GM21528 (cell line): ENCODE results near the gene IL10RA.

ENCODE experiments used
- ATAC-seq: cut with Tn5 transposase; IDR thresholded peaks from one replicate; pipeline ENCODE4 v1.9.1; 2021; ENCODE audit warnings: mild to moderate bottlenecking, moderate library complexity; ENCODE audit not compliant: unreplicated experiment, low FRiP score

The IL10RA gene

GRCh38 chr11:118004543-118005223 is 18.5 kb downstream of the IL10RA start:
- ATAC-seq, result no peak

DNA sequence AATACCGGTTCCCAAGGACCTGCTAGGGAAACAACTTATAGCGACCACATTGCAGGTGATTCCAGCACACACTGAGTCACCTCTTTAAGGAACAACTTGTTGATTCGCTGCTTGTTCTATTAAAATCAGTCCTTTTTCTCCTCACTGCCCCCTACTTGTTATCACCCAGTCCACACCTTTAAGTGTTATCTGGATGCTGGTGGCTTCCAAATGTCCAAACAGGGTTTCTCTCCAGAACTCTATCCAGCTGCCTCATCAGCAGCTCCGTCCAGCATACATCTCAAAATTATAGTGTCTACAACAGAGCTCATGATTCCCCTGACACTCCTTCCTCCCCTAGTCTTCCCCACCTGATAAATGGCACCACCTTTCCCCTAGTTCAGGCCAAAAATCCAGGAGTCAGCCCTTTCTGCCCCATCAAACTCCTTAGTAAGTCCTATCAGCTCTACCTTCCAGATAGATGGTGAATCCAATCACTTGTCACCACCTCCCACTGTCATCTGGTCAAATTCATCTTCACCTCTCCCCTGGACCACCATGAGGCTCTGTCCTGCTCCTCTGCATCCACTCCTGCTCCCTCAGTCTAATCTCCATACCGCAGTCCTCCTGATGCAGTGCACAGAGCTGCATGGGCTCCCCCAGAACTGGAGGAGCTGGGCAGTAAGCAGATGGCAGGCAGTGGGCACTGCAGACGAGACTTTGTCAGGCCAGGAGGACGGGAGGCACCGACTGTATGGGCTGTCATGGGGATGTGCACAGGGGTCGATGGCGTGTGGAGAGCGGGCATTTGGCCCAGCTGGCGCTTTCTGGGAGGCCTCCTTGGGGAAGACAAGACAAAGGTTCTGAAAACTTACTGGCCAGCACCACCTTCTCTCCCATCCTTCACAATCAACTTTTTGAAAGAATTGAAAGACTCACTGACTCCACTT is 19.3 kb downstream of the IL10RA start:
- ATAC-seq, result no peak

GRCh38 chr11:118006153-118006534 is 19.9 kb downstream of the IL10RA start:
- no peak for ATAC-seq

DNA sequence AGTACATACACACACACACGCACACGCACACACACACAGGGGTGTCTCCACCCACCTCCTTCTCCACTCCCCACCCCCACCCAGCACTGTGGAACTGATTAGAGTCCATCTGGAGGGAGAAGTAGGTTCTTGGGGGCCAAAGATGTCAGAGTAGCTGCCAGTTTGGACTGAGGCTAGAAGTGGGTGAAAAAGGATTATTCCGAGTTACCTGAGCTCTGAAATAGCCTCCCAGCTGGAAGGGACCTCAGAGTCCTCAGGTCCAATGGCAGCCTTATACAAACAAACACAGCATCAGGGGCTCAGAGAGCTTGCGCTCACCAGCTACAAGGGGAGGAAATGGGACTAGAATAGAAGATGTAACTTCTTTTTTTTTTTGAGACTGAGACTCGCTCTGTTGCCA is 20.8 kb downstream of the IL10RA start:
- ATAC-seq, result no peak

DNA sequence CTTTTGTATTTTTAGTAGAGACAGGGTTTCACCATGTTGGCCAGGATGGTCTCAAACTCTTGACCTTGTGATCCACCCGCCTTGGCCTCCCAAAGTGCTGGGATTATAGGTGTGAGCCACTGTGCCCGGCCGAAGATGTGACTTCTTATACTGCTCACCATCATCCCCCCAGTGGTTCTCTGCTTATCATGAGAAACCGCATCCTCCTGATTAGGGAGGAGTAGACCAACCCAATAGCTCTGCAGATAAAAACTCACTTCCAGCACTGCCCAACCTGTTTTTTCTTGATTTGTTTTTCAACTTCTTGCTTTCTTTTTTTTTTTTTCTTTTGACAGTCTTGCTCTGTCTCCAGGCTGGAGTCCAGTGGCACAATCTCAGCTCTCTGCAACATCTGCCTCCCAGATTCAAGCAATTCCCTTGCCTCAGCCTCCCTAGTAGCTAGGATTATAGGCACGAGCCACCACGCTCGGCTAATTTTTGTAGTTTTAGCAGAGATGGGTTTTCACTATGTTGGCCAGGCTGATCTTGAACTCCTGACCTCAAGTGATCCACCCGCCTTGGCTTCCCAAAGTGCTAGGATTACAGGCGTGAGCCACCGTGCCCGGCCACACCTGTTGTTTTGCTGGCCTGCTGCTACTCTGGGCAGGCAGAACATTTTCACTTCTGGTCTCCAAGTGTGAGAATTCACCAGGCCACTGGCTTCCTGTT is 21.5 kb downstream of the IL10RA start:
- ATAC-seq, result peak; percentile 41

DNA sequence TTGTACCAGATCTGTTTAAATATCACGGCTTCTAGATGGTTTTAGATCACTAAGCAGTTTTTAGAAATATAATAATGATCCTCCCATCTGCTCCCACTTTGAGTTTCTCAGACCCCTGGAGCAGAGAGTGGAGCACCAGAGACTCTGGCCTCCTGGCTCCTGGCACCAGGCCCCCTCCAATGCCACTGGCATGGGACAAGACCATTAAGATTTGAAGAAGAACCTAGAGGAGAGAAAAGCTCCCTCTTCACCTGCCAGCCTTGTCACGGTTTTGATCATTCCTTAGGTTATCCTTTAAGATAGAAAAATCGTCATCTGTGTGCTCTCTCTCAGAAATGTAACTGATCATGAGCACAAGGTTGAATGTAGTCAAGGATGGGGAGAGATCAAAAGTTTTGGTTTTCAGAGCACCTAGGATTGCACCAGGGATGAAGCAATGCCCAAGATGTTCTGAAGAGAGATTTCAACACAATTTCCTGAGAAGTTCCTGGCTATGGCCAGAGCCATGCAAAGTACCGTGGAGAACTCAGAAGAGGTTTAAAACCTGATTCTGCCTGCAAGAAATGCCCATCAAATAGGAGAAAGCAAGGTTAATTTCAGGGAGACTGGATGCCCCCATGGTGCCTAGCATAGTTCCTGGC is 22.2 kb downstream of the IL10RA start:
- no peak for ATAC-seq

DNA sequence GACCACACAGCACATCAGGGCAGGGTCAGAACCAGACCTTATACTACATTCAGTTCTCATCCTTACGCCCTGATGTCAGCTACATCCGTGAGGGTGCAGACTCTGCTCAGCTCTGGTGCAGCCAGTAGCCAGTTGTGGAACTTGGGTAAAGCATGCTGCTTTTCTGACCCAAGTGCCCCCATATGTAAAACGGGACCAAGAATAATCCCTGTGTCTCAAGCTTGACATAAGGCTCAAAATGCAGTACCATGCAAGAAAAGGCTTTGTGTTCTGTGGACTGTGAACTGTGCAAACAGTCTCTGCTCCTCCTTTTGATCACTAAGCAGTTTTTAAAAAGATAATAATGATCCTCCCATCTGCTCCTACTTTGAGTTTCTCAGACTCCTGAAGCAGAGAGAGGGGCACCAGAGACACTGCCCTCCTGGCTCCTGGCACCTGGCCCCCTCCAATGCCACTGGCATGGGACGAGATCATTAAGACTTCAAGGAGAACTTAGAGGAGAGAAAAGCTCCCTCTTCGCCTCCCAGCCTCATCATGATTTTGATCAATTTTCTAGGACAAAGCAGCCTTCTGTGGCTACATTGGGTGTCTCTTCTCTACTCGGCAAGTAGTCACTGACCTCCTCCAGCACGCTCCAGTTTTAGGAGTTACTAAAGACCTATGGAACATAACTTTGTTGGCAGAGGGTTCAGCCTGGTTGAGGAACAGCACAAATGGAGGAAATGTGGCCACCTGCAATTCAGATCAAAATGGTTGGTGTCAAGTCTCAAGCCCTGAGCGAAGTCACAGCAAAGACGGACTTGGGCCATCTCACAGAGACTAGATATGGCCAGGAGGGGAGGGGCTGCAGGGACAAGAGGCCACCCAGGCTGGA is 23.9 kb downstream of the IL10RA start:
- no peak for ATAC-seq

GRCh38 chr11:118010738-118011461 is 24.7 kb downstream of the IL10RA start:
- peak; percentile 69 for ATAC-seq

GRCh38 chr11:118012083-118012669 is 26.0 kb downstream of the IL10RA start:
- ATAC-seq, result no peak

DNA sequence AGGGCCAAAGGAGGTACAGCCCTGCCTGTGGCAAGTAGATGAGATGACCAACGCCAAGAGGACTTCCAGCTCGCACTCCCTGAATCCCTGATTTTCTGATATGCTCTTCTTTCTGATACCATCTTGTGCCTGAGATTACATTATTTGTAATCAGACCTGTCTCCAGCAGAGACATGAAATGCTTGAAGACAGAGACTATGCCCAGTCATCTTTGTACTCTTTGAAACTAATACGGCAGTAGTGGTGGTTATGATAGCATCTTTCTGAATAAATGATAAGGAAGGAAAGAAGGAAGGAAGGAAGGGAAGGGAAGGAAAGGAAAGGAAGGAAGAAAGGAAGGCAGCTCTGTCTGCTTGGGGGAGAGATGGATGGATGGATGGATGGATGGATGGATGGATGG is 27.8 kb downstream of the IL10RA start:
- ATAC-seq, result no peak

GRCh38 chr11:118015385-118015841 is 29.2 kb downstream of the IL10RA start:
- no peak for ATAC-seq

DNA sequence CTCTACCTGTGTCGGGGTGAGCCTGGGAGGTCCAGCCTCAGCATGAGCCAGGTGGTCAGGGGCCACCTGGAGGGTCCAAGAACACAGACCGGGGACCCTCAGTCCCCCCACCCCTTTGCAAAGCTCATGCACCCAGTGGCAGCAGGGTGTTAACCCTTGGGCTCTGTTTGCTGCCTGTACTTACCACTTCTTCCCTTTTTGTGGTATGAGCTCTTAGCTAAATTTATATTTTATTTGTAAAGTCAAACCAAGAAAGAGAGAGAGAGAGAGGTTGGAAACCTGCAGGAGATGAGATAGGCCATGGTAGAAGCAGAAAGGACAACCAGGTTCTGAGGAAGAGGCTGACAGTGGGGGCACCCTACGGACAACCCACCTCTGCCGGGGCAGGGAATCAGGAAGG is 29.9 kb downstream of the IL10RA start:
- no peak for ATAC-seq

DNA sequence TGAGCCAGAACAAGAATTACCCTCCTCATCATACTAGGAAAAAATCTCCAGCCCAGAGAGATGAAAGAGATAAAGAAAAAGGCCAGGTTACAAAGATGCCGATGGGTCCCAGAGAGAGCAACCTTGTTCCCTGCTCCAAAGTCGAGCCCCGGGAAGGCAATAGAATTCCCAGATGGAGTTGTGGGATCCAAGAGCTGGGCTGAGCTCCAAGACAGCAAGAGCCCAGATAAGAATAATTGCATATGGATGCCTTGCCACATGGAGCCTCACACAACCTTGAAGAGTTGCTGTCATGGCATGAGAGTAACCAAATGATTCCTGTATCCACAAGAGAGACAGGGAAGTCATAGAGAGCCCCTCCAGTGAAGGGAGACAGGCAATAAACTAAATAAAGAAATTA is 30.9 kb downstream of the IL10RA start:
- ATAC-seq, result no peak

DNA sequence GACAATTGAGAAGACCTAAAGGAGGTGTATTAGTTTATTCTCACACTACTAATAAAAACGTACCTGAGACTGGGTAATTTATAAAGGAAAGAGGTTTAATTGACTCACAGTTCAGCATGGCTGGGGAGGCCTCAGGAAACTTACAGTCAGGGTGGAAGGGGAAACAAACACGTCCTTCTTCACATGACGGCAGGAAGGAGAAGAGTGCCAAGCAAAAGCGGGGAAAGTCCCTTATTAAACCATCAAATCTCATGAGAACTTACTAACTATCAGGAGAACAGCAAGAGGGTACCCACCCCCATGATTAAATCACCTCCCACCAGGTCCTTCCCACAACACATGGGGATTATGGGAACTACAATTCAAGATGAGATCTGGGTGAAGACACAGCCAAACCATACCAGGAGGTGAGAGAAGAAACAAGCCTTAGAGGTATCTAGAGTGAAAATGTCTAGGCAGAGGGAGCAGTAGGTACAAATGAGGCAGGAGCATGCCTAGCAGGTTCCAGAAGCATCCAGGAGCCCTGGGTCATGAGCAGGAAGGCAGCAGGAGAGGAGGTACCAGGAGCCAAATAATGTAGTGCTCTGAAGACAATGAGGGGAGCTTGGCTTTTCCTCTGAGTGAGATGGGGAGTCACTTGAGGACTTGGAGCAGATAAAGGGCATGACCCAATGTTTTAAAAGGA is 31.6 kb downstream of the IL10RA start:
- no peak for ATAC-seq

- no peak for ATAC-seq
Measured at GRCh38 chr11:118018401-118018800, 32.2 kb downstream of the IL10RA start.

DNA sequence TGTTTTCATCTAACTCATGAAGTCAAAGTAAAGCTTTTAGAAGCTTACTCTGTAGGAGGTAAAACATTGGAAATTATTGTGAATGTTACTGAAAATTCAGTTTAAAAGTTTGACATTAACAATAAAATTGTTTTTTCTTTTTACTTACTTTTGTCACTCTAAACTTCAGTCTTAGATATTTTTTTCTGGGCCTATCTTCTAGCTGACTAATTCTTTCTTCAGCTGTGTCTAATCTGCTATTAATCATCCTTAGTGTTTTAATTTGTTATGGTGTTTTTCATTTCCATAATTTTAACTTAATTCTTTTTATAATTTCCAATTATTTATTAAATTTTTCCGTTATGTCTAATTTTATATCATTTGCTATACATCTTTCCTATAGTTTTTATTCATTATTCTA is 35.0 kb downstream of the IL10RA start:
- ATAC-seq, result no peak

DNA sequence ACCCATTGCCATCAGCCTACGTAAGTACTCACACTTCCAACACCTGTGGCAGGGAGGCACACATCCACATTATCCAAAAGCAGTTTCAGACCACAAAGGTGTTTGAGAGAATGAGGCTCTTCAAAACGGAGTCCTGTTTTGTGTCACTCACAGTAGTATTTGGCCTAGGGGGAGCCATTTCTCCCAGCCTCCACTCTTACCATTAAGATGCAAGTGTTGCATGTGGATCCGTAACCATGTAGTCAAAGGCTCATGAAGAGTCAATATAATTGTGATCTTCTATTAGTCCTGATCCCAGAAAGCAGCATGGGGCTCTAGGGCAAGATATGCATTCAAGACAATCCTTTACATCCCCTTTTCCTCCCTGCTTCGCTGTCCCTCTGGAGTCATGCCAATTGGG is 41.5 kb downstream of the IL10RA start:
- no peak for ATAC-seq

DNA sequence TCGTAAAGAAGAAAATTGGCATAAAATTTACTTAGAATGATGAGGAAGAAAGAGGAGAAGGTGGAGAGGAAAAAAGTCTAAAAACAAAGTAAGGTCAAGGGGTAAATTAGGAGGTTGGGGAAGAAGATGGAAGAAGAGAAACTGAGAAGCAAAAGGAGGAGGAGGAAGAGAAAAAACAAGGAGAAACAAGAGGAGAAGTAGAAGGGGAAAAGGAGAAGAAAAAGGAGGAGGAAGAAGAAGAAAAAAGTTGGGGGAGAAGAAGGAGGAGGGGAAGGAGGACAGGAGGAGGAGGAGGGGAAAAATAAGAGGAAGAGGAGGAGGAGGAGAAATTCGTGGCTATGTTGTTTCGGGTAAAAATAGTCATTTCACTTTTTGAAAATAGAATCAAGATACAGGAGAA is 42.4 kb downstream of the IL10RA start:
- ATAC-seq, result no peak
